Activated CD8-positive, alpha-beta memory T cell treated with anti-CD3 and anti-CD28 coated beads, Interleukin-2, amount 50 U/mL, for 24 hours (primary cell): ENCODE data around the gene LUZP1.

Source experiments
- DNase-seq: peaks from one replicate; pipeline ENCODE4 v3.0.0-alpha.2; 2020; ENCODE audit errors: extremely low read depth

LUZP1 gene

DNA sequence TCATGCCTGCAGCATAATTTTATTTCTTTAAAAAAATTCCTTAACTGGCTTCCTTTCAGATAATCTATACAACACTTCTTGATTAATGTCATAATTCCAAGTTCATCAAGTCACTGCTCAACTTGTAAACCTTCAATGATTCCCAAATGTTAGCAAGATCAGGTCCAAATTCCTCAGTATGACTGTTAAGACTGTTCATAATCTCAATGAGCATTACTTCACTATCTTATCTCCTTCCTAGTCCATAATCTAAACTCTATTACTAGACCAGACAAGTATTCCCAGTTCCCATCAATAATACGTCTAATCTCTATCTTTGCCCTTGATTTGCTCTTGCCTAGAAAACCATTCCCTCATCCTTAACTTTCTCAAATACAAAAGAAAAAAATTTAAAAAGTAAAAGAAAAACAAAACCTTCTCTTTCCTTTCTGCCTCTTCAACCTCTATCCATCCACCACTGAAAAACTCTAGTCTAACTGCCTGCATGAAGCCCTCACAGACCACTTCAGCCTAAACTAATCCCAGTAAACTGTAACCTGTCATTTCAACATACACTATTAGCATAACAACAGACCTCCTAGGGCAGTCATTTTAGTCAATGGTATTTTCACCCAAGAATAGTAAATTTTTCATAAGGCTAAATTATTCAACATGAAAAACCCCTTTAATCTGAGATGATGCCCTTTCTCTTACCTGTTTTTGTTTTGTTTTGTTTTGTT, 15.5 kb downstream of the LUZP1 start:
- DNase-seq: no peak

DNA sequence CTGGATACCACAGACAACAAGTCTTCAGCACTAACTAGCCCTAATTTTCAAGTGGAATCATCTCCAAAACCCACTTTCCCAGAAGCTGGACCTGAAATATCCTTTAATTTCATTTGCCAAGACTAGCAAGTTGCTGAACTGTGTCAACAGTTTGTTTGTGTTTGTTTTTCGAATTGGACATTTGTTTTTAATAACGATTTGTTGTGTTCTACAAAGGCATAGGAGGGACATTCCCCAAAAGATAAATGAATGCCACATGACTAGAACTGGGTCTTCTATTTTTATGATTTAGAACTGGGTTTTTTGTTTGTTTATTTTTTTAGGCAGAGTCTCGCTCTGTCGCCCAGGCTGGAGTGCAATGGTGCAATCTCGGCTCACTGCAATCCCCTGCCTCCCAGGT, 17.9 kb downstream of the LUZP1 start:
- DNase-seq: no peak

DNA sequence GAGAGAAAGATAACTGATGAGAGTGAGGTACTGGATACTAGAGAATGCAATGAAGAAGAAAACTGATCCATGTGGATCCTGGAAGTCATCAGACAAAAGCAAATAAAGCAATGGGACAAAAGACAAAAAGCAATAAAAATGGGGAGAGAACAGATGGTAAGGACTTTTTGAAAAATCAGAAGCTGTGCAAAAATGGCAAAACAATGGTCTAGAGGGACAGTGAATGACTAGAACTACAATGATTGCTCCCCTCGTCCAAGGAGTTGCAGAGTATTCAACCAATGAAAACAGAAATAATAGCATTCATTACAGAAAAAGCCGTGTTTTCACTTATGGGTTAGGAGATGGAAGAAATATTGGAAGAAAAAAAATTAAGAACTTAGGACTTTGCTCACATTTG, 18.5 kb downstream of the LUZP1 start:
- DNase-seq: no peak

DNA sequence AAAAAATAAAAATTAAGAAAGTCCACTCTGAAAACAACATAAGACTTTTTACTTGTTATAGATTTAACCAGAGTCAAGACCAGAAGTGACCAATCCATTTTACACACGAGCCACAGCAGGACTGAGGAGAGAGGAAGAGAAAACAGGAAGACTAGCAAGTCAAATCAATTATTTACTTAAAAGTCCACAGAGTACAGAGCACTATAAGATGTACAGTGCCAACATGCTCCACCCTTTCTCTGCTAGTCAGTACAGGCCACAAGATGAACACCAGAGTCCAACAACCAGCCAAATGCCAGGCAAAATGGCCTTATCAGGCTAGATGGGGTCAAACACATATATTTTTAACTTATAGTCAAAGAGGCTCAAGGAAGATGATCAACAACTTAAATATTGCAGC, 19.5 kb downstream of the LUZP1 start:
- no peak for DNase-seq

DNA sequence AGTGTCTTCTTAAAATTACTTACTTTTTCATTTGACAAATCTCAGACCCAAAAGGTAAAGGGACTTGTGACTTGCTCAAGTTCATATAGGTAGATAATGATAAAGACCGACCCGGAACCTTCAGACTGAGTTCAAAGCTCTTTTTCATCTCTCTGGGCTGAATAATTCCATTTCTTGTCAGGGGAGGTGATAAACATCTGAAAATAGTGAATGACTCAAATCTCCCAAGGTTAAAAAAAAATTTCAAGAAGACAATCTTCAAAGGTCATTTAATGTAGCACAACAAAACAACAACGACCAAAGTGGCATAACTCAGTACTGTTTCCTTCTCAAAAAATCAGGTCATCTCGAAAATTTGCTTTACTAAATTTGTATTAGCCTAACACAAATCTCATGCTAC, 20.6 kb downstream of the LUZP1 start:
- DNase-seq: no peak

DNA sequence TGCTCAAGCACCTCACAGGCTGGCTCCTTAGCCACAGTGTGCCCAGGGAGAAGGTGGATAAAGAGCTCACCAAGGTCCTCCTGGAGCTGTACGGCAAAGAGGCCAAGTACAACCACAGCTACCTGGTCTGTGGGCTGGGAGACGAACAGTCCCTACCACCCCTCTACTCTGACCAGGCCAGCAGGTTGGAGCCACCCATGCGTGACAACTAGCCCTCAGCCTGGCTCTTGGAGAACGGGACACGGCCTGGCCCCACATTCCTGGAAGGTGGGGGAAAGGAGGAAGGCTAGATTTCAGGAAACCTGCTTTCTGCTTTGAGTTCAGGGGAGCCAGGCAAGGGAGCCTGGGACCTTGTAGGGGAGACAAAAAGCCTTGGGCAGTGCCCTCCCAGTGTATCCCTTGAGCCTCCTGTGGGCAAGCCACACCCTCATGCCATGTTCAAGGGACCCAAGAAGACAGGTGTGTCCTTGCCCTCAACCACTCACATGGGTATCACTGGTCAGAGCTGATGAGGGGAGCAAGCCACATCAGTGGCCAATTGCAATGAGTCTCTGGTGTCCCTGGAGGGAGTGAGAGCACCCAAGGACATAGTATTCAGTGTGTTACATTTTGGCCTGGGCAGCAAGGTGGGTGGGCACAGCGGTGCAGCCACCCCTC, 27.6 kb downstream of the LUZP1 start:
- DNase-seq: no peak

DNA sequence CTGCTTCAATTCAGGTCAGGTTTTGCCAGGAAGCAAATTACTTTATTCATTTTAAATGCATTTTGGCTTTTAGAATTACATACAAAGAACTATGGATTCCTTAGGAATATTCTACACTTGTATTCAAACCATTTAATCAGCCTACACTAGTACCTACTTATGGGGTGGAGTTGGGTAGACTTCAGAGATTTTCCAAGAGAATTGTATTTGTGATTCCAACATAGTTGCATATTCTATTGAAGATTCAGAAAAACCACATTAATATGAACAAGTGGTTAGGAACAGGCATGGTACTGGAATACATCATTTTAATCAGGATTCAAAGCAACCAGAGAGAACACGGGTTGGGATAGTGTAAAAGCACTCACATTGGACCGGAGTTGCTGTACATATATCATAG, 33.4 kb downstream of the LUZP1 start:
- no peak for DNase-seq

DNA sequence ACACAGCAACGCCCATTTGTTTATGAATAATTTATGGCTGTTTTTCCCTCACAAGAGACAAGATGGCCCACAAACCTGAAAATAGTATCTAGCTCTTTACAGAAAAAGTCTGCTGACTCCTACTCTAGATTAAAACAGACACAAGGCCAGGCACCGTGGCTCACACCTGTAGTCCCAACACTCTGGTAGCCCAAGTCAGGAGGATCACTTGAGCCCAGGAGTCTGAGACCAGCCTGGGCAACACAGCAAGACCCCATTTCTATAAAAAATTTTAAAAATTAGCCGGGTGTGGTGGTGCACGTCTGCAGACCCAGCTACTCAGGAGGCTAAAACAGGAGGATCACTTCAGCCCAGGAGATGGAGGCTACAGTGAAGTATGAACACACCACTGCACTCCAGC, 34.6 kb downstream of the LUZP1 start:
- no peak for DNase-seq

DNA sequence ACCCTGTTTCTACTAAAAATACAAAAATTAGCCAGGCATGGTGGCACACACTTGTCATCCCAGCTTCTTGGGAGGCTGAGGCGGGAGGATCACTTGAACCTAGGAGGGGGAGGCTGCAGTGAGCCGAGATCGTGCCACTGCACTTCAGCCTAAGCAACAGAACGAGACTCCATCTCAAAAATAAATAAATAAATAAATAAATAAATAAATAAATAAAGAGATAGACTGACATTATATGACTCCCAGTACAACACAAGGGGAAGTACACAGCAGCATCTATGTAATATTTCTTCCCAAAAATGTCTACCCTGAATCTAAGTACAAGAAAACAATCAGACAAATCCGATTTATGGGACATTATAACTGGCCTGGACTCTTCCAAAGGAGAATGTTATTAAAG, 35.1 kb downstream of the LUZP1 start:
- no peak for DNase-seq

DNA sequence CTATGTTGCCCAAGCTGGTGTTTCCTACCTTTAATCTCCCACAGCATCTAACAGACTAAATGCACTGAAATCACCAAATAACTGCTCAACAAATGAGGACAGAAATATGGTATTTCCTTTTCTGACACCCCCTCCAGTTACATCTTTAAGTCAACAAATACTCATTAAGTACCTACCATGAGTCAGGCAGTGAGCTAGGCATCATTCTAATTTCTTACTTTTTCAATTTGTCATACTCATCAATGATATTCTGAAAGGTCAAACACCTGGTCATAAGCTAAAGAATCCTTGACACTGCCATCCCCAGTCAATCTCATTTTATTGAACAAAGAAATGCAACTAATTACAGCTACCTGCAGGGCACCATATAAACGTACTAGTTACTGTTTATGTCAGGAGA, 36.6 kb downstream of the LUZP1 start:
- DNase-seq: no peak

DNA sequence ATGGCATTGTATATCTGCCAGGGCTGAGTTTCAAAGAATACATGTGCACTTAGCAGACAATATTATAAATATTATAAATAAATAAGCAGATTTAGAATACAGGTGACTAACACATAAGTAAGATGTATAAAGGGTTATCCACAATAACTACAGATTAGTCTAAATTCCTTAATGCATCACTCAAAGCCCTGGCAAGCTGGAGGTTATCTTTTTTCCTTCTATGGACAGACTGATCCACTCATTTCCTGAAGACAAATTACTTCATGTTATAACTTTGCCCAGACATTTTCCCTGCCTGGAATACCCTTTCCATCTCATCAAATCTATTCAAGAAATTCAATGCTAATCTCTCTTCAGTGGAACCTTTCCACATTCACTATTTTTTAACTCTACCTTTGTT, 38.8 kb downstream of the LUZP1 start:
- DNase-seq: no peak

DNA sequence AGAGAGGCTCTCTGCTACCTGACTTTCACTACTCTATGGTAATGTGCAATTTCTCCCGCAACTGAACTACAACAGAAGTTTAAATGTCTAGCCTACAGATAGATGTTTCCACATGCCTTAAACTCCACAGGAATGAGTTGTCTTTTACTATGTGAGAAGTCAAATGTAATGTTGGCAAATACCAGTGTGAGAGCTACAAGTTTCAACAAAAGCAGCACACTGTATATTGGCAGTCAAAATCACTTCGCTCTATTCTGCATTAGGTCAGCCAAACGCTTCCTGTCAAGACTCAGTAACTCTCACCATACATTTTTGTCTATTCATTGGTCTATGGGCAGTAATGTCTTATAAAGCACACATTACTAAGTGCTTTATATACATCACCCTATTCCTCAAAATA, 41.9 kb downstream of the LUZP1 start:
- no peak for DNase-seq

DNA sequence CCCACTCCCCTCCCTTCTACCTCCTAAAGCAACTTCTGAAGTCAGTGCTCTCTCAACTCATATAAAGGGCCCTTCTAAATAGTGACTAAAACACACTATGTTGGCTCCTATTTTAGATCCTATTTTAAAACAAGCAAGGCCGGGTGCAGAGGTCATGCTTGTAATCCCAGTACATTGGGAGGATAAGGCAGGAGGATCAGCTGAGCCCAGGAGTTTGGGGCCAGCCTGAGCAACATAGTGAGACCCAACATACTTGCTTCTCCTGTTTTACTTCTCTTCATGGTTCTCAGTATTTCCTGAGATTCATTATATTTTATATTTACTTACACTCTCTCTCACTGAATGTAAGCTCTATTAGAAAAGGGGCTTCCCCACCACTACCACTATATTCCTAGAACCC, 42.5 kb downstream of the LUZP1 start:
- DNase-seq: no peak

DNA sequence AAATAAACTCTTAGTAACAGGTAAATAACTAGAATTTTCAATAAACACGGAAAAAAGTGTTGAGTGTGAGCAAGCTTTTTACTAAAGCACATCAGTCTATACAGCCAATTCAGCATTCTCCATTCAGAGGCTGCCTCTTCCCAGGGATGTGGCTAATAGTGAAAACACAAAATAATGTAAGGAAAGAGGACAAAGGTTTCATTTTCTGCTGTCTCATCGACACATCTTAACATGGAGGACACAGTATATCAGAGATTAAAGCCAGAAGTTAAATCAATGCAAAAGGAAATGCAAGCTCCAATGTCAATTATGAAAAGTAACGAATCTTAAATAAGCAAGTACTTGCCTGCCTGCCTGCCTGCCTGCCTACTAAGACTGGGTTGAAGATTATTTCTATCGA, 43.2 kb downstream of the LUZP1 start:
- no peak for DNase-seq

DNA sequence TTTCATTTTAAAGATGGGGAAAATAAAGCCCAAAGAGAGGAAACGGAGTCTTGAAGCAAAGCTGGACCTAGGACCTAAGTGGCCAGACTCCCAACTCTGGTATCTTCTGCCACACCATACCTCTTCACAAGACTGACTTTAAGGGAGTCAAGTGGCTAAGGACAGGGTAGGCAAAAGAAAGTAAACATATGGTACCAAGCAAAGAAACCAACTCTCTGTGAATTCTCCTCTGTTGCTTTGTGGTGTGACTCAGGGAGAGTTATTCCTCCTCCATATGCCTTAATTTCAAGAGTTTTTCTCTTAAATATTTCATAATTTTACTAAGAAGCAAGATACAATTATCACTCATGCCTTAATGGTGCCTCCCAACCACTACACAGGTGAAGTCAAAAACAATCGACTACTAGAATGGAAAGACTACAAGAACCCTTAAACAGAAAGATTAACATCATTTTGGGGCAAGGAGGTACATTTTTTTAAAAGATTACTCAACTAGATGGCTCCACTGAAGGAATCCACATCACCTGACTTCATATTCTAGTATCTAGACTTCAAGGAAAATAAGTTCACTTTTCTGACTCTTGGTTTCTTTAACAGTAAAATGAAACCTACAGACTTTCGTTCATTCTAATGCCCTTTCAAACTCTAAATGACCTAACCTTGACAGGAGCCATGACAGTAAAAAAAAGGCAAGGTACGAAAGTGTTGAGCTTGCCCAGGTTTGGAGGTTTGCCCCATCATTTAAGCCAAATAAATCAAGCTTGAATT, 44.2 kb downstream of the LUZP1 start:
- no peak for DNase-seq

DNA sequence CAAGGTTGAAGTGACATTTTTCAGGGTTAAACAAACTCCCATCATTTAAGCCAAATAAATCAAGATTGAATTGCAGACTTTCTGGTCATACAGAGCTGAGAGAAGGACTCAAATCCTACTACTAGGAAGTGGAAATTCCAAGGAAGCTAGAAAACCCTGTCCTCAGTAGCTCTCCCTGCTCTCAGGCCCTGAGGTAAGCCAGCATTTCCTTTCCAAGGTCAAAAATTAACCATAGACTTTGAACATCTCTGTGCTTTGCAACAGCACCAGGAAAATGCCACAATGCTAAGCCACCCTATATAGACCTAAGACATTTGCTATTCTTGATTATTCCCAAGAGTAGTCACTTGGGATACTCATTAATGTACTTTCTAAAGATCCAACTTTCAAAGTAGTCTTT, 45.1 kb downstream of the LUZP1 start:
- DNase-seq: no peak

DNA sequence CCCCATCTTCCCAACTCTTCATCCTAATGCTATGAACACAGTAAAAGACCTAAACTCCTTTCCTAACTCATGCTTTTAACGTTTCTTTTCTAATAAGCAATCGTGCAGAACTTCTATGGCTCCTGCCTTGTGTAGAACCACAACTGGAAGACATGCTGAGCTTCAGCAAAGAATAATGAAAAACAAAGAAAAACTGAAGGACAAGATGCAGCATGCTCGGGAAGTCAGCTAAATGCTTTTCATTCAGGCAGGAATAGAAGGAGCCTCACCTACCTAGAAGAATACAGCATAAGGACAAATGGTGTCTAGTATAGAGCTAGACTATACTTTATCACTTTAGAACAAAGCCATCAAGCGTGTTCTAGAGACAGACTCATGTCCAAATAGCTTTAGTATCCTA, 45.9 kb downstream of the LUZP1 start:
- DNase-seq: no peak

DNA sequence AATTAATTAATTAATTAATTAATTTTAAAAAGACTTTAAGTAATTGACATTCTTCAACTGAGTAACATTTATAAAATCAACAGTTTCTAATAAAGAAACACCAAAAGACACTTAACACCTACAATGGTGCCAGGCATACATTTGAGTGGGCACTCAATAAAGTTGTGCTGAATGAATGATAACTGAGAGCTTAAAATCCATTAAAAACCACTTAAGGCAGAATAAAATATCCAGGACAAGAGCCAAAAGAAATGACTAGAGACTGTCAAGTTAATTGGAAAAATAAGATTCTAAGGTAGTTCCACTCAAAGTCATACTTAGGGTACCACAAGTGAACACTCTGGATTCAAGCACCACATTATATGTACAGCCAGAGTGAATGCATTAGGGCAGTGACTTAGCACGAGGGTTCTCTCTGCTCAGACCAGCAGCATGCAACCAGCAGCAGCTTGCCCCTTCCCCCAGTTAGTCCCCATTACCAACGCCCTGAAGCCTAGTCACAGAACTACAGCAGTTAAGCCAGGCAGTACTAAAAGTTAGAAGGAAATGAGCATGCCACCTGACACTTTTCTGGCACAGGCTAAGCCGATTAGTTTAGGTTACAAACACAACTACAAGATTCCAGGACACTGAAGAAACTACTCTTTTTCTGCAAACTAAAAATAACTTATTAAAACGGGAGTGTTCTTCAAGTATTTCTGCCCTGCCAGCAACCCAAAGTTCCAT, 46.5 kb downstream of the LUZP1 start:
- no peak for DNase-seq

DNA sequence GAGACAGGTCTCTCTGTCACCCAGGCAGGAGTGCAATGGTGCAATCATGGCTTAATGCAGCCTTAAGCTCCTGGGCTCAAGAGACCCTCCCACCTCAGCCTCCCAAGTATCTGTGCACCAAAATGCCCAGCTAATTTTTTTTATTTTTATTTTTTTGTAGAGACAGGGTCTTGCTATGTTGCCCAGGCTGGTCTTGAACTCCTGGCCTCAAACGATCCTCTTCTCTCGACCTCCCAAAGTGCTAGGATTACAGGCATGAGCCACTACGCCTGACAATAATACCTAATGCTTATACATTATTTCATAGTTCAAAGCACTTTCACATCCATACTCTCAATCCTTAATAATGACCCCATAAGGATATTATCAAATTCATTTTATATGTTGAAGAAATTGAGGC, 48.3 kb downstream of the LUZP1 start:
- no peak for DNase-seq

DNA sequence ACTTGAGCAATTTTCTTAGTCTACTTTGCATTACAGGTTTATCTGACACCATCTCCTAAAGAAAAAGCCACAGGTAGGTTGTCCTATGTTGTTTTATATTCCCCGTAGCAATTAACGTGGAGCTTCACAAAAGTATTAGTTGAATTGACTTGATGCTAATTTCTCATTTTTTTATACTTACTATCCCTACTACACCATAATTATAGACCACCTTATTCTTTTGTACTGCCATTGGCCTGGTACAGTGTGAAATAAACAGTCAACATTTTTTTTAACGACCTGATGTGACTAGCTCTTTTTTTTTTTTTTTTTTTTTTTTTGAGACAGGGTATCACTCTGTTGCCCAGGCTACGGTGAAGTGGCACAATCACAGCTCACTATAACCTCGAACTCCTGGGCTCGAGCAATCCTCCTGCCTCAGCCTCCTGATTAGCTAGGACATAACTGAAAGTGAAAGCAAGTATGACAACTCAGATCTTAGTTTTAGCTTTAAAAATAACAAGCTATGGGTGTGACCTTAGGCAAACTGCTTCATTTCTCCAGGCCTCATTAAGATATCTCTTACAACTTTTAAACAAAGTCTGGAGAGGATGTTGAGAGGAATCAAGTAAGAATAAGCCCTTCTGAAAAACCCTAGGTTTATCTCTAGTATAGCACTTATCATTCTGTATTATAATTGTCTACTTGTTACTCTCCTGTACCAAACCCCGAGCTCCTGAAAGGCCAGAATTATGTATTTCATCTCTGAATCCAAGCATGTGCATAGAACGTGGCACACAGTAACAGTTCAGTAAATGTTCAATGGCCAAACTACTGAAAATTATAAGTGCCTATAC, 49.5 kb downstream of the LUZP1 start:
- no peak for DNase-seq

DNA sequence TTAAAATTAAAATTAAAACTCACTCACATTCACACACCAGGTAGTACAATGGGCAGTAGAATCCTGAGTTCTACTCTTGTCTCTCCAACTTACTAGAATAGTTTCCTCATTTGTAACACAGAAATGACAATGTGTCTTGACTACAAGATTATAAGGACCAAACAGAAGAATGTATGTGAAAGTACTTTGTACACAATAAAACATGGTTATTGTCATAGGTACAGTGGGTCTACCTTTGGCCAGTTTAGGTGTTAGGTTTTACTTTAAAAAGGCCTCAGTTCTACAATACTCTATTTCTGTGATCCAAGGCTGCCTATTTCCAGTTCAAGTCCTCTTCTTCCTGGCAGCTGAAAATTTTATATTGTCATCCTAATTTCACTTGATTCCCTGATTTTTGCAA, 50.2 kb downstream of the LUZP1 start:
- no peak for DNase-seq
